Pulmonary artery endothelial cell (primary cell): Measurements from ENCODE around the gene MTTP. TPM values are rescaled to one million over a fixed set of nuclear protein-coding genes. Genes with fewer than 3 reads are reported as not detected.

Experiments
- DNase-seq: peaks from one replicate; pipeline ENCODE4 v3.0.0-alpha.2; 2011; ENCODE audit warnings: low read depth, low spot score
- total RNA-seq: library from RNA; depleted of rRNA; stranded (reverse); fragments of >200 nt; gene quantifications from 2 replicates; pipeline ENCODE4 v1.2.3, GENCODE V29; 2014

The MTTP gene
- total RNA-seq, 1 donor from 2014 or later = under 0.01 TPM

DNA sequence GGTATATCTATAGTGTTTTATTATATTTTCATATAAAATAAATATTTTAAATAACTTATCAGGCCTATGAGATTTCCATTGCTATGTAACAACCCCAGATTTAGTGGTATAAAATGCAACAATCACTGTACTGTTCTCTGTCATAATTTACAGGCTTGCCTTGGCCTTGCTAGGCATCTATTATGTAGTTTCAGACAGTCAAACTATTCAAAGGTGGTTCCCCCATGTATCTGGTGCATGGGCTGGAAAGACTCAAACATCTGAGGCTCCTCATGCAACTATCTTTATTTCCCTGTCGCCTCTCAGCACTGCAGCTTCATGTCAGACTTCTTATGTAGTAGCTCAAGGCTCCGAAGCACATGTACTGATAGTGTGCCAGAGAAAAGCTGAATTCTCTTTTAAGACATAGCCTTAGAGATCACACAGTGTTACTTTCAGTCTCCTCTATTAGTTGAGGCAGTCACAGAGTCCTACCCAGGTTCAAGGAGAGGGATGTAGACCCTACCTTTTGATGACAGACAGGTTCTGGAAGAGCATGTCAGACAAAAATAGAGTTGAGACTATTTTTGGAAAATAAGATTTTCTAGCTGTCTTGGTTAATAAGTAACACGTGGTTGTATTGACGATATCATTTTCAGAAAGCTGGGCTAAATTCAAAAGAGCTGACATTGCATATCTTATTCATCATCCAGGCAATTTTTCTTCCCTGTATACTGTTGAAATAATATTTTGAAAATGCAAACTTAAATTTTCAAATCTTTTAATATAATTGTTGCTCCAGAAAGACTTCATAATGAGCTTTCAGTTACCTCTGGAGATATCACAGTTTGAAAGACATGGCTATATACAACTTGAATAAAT, 19.4 kb downstream of the MTTP start:
- no peak for DNase-seq

GRCh38 chr4:99594818-99595217, 20.2 kb downstream of the MTTP start:
- DNase-seq = no peak

GRCh38 chr4:99606716-99607115, 32.1 kb downstream of the MTTP start:
- no peak for DNase-seq

DNA sequence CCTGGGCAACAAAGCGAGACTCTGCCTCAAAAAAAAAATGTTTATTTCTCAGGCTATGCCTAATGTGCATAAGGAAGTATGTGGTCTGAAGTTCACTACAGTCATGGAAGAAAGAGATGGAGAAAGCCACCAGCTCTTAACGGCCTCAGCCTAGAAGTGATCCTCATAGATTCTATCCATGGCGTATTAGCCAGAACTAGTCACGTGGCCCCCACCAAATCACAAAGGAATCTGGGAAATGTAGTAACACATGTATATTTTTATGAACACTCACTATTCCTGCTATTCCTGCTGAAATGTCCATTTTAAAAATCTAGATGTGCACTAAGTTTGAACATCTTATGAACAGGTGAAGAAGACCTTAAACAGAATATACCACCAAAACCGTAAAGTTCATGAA, 33.8 kb downstream of the MTTP start:
- DNase-seq = no peak

GRCh38 chr4:99610605-99611175, 36.1 kb downstream of the MTTP start:
- DNase-seq = no peak

- DNase-seq = no peak
Observed at GRCh38 chr4:99612281-99612680, 37.7 kb downstream of the MTTP start.

DNA sequence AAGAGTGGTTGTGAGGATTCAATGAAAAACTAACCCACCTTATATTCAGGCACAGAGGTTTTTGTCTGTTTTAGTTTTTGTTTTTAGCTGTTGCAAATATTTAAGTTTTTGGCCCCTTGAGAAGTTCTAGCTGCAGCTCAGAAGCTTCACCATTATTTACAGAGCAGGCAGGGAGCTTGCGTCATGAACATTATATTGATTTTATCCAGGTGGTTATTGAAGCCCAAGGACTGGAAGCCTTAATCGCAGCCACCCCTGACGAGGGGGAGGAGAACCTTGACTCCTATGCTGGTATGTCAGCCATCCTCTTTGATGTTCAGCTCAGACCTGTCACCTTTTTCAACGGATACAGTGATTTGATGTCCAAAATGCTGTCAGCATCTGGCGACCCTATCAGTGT, 38.1 kb downstream of the MTTP start:
- DNase-seq = no peak

- no peak for DNase-seq
Observed at GRCh38 chr4:99614491-99614890, 39.9 kb downstream of the MTTP start.

GRCh38 chr4:99615170-99615820, 40.7 kb downstream of the MTTP start:
- DNase-seq = no peak

DNA sequence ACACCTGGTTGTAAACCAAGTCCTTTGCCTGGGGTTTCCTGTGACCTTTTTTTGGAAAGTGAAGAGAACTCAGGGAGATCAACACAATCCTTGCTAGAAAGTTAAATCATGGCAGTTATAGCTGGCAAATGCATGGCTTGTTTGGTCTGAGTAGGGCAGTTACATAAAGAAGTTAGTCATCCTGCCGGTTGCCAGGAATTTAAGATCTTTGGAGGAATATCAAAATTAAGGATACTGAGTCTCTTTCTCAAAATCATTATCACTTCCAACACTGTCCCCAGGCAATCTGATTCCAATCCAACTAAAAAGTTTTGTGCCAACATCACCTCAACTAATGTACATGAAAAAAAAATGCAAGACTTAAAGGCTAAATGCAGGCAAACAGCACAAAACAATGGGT, 42.8 kb downstream of the MTTP start:
- no peak for DNase-seq

DNA sequence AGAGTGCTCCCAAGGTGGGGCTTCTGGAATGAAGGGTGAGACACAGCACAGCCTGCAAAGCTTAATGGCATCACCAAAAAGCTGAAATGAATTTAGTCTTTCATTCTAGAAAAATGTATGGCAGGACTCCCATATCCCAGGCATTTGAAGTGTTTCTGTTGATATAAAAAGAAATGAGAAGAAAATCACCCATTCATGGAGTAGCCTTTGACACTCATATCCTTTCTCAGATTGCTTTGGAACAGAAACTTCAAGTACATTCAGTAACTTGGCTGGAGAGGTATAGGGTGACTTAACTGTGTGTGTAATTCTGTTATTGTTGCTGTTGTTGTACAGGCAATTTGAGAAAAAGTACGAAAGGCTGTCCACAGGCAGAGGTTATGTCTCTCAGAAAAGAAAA, 47.7 kb downstream of the MTTP start:
- no peak for DNase-seq

DNA sequence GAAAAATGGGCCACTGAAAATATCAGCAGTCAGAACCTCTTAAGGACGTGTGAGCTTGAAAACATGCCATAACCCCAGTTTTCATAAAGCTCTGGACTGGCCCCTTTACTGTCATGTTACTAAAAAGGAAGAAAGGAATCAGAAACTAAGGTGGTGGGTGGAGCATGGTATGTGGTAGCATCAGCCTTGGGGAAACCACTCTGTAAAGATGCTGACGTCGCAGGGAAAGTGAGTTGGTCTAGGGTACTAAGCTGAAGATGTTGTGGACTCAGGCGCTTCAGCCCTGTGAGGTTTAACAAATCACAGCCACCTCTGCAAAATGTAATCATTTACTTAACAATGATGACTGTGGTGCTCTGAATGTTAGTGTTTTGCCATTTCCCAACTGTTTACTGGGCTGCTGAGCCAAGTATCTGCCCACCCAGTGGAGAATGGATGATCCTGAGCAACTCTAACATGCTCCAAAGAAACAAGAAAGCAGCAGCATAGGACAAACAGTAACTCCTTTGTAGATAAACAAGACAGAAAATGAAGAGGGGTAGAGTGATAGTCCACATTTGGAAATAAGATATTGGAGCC, 49.6 kb downstream of the MTTP start:
- DNase-seq = no peak

- DNase-seq = no peak
Observed at GRCh38 chr4:99625369-99625768, 50.7 kb downstream of the MTTP start.

- DNase-seq = no peak
Observed at GRCh38 chr4:99628040-99628439, 53.4 kb downstream of the MTTP start.

- DNase-seq = no peak
Observed at GRCh38 chr4:99629962-99630554, 55.4 kb downstream of the MTTP start.

- DNase-seq = no peak
Observed at GRCh38 chr4:99630857-99631360, 56.3 kb downstream of the MTTP start.

- DNase-seq = no peak
Observed at GRCh38 chr4:99633772-99634171, 59.1 kb downstream of the MTTP start.

DNA sequence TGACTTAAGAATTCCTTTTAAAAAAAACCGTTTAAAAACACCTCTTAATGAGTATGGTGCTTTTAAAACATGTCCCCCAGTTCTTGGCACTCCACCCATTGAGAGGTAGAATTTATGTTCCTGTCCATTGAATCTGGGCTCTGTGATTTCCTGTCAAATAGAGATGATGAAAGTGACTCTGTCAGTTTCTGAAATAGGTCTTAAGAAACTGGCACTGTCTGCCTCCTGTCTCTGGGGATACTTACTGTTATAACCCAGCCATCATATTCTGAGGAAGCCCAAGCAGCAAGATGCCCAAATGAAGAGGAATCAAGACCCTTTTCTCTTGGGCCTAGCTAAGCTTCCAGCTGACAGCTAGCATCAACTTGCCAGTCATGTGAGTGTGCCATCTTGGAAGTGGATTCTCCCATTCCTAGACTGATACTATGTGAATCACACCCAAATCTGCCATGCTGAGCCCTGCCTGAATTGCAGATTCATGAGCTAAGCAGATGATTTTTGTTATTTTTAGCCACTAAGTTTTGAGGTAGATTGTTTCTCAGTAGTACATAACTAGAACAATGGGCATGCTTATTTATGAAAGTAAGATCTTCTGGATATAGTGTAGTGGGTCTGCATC, 60.2 kb downstream of the MTTP start:
- no peak for DNase-seq

DNA sequence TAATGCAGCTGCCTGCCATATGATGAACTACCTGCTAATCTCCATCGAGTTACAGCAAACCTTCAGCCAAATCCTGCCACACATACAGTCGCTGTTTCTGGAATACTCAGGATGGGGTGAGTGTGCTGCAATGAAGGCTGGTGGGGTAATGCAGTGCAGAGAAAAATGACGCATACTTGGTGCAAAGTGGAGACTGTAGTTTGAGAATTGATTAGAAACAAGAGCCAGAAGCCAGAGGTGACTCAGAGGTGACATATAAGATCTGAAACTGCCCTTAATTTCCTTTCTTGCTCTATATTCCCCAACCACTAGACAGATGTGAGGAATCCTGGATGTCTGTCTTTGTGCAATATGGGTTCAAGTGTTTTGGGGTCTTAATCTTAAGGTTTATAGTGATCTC, 61.0 kb downstream of the MTTP start:
- DNase-seq = no peak

DNA sequence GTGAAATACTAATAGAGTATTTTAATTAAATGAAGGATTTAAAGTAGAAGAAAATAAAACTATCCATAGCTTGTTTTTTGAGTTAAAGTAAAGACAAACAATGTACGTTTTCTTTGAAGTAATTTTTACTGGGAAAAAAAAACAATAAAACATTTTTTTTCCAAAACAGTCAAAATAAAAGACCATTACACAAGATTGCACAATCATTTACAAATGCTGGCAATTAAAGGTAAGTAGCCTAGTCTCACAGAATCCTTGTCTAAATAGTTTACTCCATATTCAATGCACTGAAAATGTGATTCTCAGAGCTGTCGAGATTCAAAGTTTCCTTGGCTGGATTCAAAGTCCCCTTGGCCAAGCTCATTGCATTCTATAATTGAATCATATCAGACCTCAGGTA, 61.8 kb downstream of the MTTP start:
- no peak for DNase-seq

GRCh38 chr4:99637174-99637573, 62.5 kb downstream of the MTTP start:
- DNase-seq = no peak
